Measurements from ENCODE around the gene CHCHD1. TPM values are rescaled to one million over a fixed set of nuclear protein-coding genes. Genes with fewer than 3 reads are reported as not detected.

CHCHD1 gene
- total RNA-seq, 2 donors from 2014 or later: 18.7 to 28.5 TPM

GRCh38 chr10:73756183-73756582 lies 25.7 kb upstream of the CHCHD1 start:
- H3K27ac Mint-ChIP-seq: peak overlapping the region; percentile 15 to 31
- no peaks in the 10 kb centered on the region for H3K9me3 Mint-ChIP-seq
- peaks cover 47 to 54% of the 10 kb centered on the region in 2 donors for H3K4me1 Mint-ChIP-seq (ENCODE audit: low read depth in 2 of 2)
- peaks cover 34% of the 10 kb centered on the region for H3K36me3 Mint-ChIP-seq
- no peak overlapping the region for H3K4me3 Mint-ChIP-seq
- no peak for ATAC-seq
- no peak for DNase-seq (ENCODE audit: low spot score)
- no peaks in the 10 kb centered on the region for H3K27me3 Mint-ChIP-seq

- Mint-ChIP-seq H3K27ac (peak overlapping the region; percentile 82 to 89), H3K36me3 (peaks cover 44% of the 10 kb centered on the region), H3K4me3 (peak overlapping the region; percentile 81), H3K9me3 (no peaks in the 10 kb centered on the region), H3K4me1 (ENCODE audit: low read depth in 2 of 2) (peaks cover 60 to 70% of the 10 kb centered on the region in 2 donors), H3K27me3 (no peaks in the 10 kb centered on the region)
- DNase-seq (ENCODE audit: low spot score) (peak; percentile 74), ATAC-seq (peak; percentile 57 to 81)
Measured at GRCh38 chr10:73758704-73759511, 22.9 kb upstream of the CHCHD1 start.

- DNase-seq (ENCODE audit: low spot score) (no peak), ATAC-seq (peak; percentile 84)
- Mint-ChIP-seq H3K27ac (peak overlapping the region; percentile 82 to 89), H3K4me1 (ENCODE audit: low read depth in 2 of 2) (peaks cover 59 to 68% of the 10 kb centered on the region in 2 donors), H3K36me3 (peaks cover 44% of the 10 kb centered on the region), H3K4me3 (peak overlapping the region; percentile 81), H3K9me3 (no peaks in the 10 kb centered on the region), H3K27me3 (no peaks in the 10 kb centered on the region)
Measured at GRCh38 chr10:73759512-73760115, 22.2 kb upstream of the CHCHD1 start.

- H3K27ac Mint-ChIP-seq: peak overlapping the region; percentile 82 to 89
- peaks cover 71 to 76% of the 10 kb centered on the region in 2 donors for H3K4me1 Mint-ChIP-seq (ENCODE audit: low read depth in 2 of 2)
- no peaks in the 10 kb centered on the region for H3K27me3 Mint-ChIP-seq
- peak overlapping the region; percentile 6 for H3K4me3 Mint-ChIP-seq
- DNase-seq (ENCODE audit: low spot score) (no peak), ATAC-seq (no peak)
- peaks cover 58% of the 10 kb centered on the region for H3K36me3 Mint-ChIP-seq
- no peaks in the 10 kb centered on the region for H3K9me3 Mint-ChIP-seq
Measured at GRCh38 chr10:73761781-73762180, 20.1 kb upstream of the CHCHD1 start.

GRCh38 chr10:73762915-73763314 lies 18.9 kb upstream of the CHCHD1 start:
- H3K36me3 Mint-ChIP-seq: peaks cover 64% of the 10 kb centered on the region
- no peaks in the 10 kb centered on the region for H3K9me3 Mint-ChIP-seq
- H3K4me1 Mint-ChIP-seq (ENCODE audit: low read depth in 2 of 2): peaks cover 70 to 71% of the 10 kb centered on the region in 2 donors
- ATAC-seq: peak; percentile 21 to 68
- H3K27ac Mint-ChIP-seq: peak overlapping the region; percentile 82 to 89
- DNase-seq (ENCODE audit: low spot score): no peak
- H3K4me3 Mint-ChIP-seq: peak overlapping the region; percentile 68
- H3K27me3 Mint-ChIP-seq: no peaks in the 10 kb centered on the region

GRCh38 chr10:73763343-73763742 lies 18.5 kb upstream of the CHCHD1 start:
- Mint-ChIP-seq H3K4me1 (ENCODE audit: low read depth in 2 of 2) (peaks cover 67 to 69% of the 10 kb centered on the region in 2 donors), H3K9me3 (no peaks in the 10 kb centered on the region), H3K27me3 (no peaks in the 10 kb centered on the region), H3K4me3 (peak overlapping the region; percentile 68), H3K36me3 (peaks cover 66% of the 10 kb centered on the region), H3K27ac (peak overlapping the region; percentile 82 to 89)
- ATAC-seq (peak; percentile 9 to 46), DNase-seq (ENCODE audit: low spot score) (no peak)

GRCh38 chr10:73765066-73765465 lies 16.8 kb upstream of the CHCHD1 start:
- Mint-ChIP-seq H3K9me3 (no peaks in the 10 kb centered on the region), H3K4me1 (ENCODE audit: low read depth in 2 of 2) (peaks cover 58 to 65% of the 10 kb centered on the region in 2 donors), H3K27me3 (no peaks in the 10 kb centered on the region), H3K27ac (peak overlapping the region; percentile 82 to 89), H3K36me3 (peaks cover 77% of the 10 kb centered on the region), H3K4me3 (peak overlapping the region; percentile 69)
- DNase-seq (ENCODE audit: low spot score): no peak
- ATAC-seq: no peak

GRCh38 chr10:73768881-73769280 lies 13.0 kb upstream of the CHCHD1 start:
- ATAC-seq (no peak), DNase-seq (ENCODE audit: low spot score) (no peak)
- Mint-ChIP-seq H3K4me1 (ENCODE audit: low read depth in 2 of 2) (peaks cover 42 to 50% of the 10 kb centered on the region in 2 donors), H3K27ac (peak overlapping the region; percentile 54 to 78), H3K36me3 (peaks cover 57% of the 10 kb centered on the region), H3K4me3 (peak overlapping the region; percentile 15), H3K9me3 (no peaks in the 10 kb centered on the region), H3K27me3 (no peaks in the 10 kb centered on the region)

- H3K4me3 Mint-ChIP-seq: no peak overlapping the region
- peaks cover 47 to 50% of the 10 kb centered on the region in 2 donors for H3K4me1 Mint-ChIP-seq (ENCODE audit: low read depth in 2 of 2)
- no peaks in the 10 kb centered on the region for H3K9me3 Mint-ChIP-seq
- peak overlapping the region; percentile 54 to 78 for H3K27ac Mint-ChIP-seq
- DNase-seq (ENCODE audit: low spot score) (no peak), ATAC-seq (no peak)
- peaks cover 61% of the 10 kb centered on the region for H3K36me3 Mint-ChIP-seq
- H3K27me3 Mint-ChIP-seq: no peaks in the 10 kb centered on the region
Measured at GRCh38 chr10:73769396-73769795, 12.5 kb upstream of the CHCHD1 start.

GRCh38 chr10:73771722-73772280 lies 10.0 kb upstream of the CHCHD1 start:
- ATAC-seq (peak; percentile 0 to 8), DNase-seq (ENCODE audit: low spot score) (no peak)
- Mint-ChIP-seq H3K4me1 (ENCODE audit: low read depth in 2 of 2) (peaks cover 43 to 46% of the 10 kb centered on the region in 2 donors), H3K9me3 (no peaks in the 10 kb centered on the region), H3K36me3 (peaks cover 52% of the 10 kb centered on the region), H3K27ac (peak overlapping the region; percentile 78 to 79), H3K27me3 (no peaks in the 10 kb centered on the region), H3K4me3 (peak overlapping the region; percentile 93)

GRCh38 chr10:73772281-73773151 lies 9.3 kb upstream of the CHCHD1 start:
- H3K9me3 Mint-ChIP-seq: no peaks in the 10 kb centered on the region
- no peaks in the 10 kb centered on the region for H3K27me3 Mint-ChIP-seq

GRCh38 chr10:73773152-73773879 lies 8.5 kb upstream of the CHCHD1 start:
- no peak for DNase-seq (ENCODE audit: low spot score)
- peaks cover 51 to 52% of the 10 kb centered on the region in 2 donors for H3K4me1 Mint-ChIP-seq (ENCODE audit: low read depth in 2 of 2)

More at GRCh38 chr10:73772281-73773151, 9.3 kb upstream of the CHCHD1 start:
- H3K36me3 Mint-ChIP-seq: peaks cover 54% of the 10 kb centered on the region
- DNase-seq (ENCODE audit: low spot score) (peak; percentile 96), ATAC-seq (peak; percentile 90 to 93)
- peak overlapping the region; percentile 78 to 79 for H3K27ac Mint-ChIP-seq
- H3K4me3 Mint-ChIP-seq: peak overlapping the region; percentile 93
- peaks cover 50% of the 10 kb centered on the region in 2 donors for H3K4me1 Mint-ChIP-seq (ENCODE audit: low read depth in 2 of 2)

More at GRCh38 chr10:73773152-73773879, 8.5 kb upstream of the CHCHD1 start:
- Mint-ChIP-seq H3K36me3 (peaks cover 48% of the 10 kb centered on the region), H3K27ac (peak overlapping the region; percentile 78 to 79), H3K4me3 (peak overlapping the region; percentile 93), H3K9me3 (no peaks in the 10 kb centered on the region), H3K27me3 (no peaks in the 10 kb centered on the region)
- ATAC-seq: no peak
